Motor neuron (in vitro differentiated cells): Measurements from ENCODE around the gene ASPSCR1. TPM values are rescaled to one million over a fixed set of nuclear protein-coding genes. Genes with fewer than 3 reads are reported as not detected.
A peak's percentile ranks its signal among the peaks of the same experiment; 100 is the strongest.

Source experiments
- ATAC-seq, 8 experiments: fragments of 200-7000 bp; cut with Tn5 transposase; replicated peaks in 6 of 8; 2 replicates each; pipeline ENCODE4 v1.8.0; 2021; ENCODE audit warnings: mild to moderate bottlenecking in 8 of 8, moderate library complexity in 8 of 8
- H3K27ac ChIP-seq, 2 donors: fragments of 250-450 bp; sonication (Bioruptor Pico); 2 replicates each; pipeline ENCODE4 v1.9.0; 2021; ENCODE audit warnings: antibody characterized with exemption in 2 of 2, mild to moderate bottlenecking in 2 of 2, moderate library complexity in 1 of 2
- H3K4me1 ChIP-seq, 2 donors: fragments of 250-450 bp; sonication (Bioruptor Pico); replicated peaks in 1 of 2; 2 replicates each; pipeline ENCODE4 v1.6.1; 2021; ENCODE audit warnings: antibody characterized with exemption in 2 of 2, mild to moderate bottlenecking in 2 of 2, moderate library complexity in 1 of 2
- H3K4me3 ChIP-seq, 5 donors: fragments of 250-450 bp; sonication (Bioruptor Pico); 2 replicates each; pipeline ENCODE4 v1.9.0; 2021; ENCODE audit warnings: antibody characterized with exemption in 5 of 5, mild to moderate bottlenecking in 5 of 5, moderate library complexity in 4 of 5
- WGBS, 10 experiments: fragments of 450-650 bp; shearing (Covaris generic); methylation state at CpG; one replicate each; pipeline ENCODE4 v1.0.0; 2022; 5-methylcytosine and 5-hydroxymethylcytosine counted together
- in situ Hi-C, 9 experiments: fragments of 400-800 bp; cut with MboI; loops; one replicate each; pipeline ENCODE4 v1.15.0; 2021; ENCODE audit warnings: low sequenced_read_pairs in 9 of 9, low pct_unique_long_range_greater_than_20kb in 2 of 9; ENCODE audit not compliant: unreplicated experiment in 9 of 9
- total RNA-seq, 8 experiments: library from RNA; unstranded; fragments of 300-600 nt; gene quantifications; 2 replicates each; pipeline versions ENCODE4 v1.2.3 to v1.2.4, GENCODE V29; 2022

The ASPSCR1 gene
- total RNA-seq, 8 experiments from 2014 or later, result 17.3 to 35.1 (median 26.7) TPM

- in situ Hi-C loops, result loop anchor here in 5 of 9 experiments (10.0 to 25.0 kb wide), 3 partner anchors 98 to 123 kb away; no protein-coding TSS in a partner anchor
- Histone ChIP-seq H3K4me3 (no peak overlapping the region), H3K4me1 (peaks cover 6% of the 10 kb centered on the region in 2 donors), H3K27ac (no peak overlapping the region)
- ATAC-seq, result no peak
- WGBS, 10 experiments, result 80 to 100% (median 93%) methylated on average over 1 to 4 of the region's 8 CpGs; no CpG with 5 or more reads in 6 of the 10 experiments
Measured at GRCh38 chr17:82039695-82040299, 62.4 kb downstream of the ASPSCR1 start.

GRCh38 chr17:82041144-82041814, 63.9 kb downstream of the ASPSCR1 start:
- WGBS, 10 experiments, result 4 to 91% (median 68%) methylated on average over 3 to 16 of the region's 17 CpGs
- in situ Hi-C loops, result loop anchor here in 4 of 9 experiments (25.0 kb wide), 2 partner anchors 96 to 121 kb away; no protein-coding TSS in a partner anchor
- peaks cover 4% of the 10 kb centered on the region in 2 donors for H3K4me1 ChIP-seq
- no peak overlapping the region for H3K27ac ChIP-seq
- no peak for ATAC-seq
- no peak overlapping the region for H3K4me3 ChIP-seq

- Histone ChIP-seq H3K4me1 (no peaks in the 10 kb centered on the region), H3K4me3 (no peak overlapping the region), H3K27ac (no peak overlapping the region)
- ATAC-seq, result peak in 4 of 8 experiments; percentile 6 to 21 (median 14)
- 23 to 100% (median 24%) methylated on average over 1 to 4 of the region's 9 CpGs; no CpG with 5 or more reads in 7 of the 10 experiments for WGBS, 10 experiments
- in situ Hi-C loops, result loop anchor here in 4 of 9 experiments (25.0 kb wide), 2 partner anchors 95 to 120 kb away; no protein-coding TSS in a partner anchor
Measured at GRCh38 chr17:82042649-82043048, 65.2 kb downstream of the ASPSCR1 start.

GRCh38 chr17:82043507-82043906, 66.1 kb downstream of the ASPSCR1 start:
- Histone ChIP-seq H3K4me1 (no peaks in the 10 kb centered on the region), H3K27ac (no peak overlapping the region), H3K4me3 (no peak overlapping the region)
- ATAC-seq, result peak in 1 of 8 experiments; percentile 13
- WGBS, 10 experiments, result 66 to 89% (median 70%) methylated on average over 5 to 12 of the region's 16 CpGs; no CpG with 5 or more reads in 6 of the 10 experiments
- in situ Hi-C loops, result loop anchor here in 4 of 9 experiments (25.0 kb wide), 2 partner anchors 94 to 119 kb away; no protein-coding TSS in a partner anchor

- no peak overlapping the region for H3K4me3 ChIP-seq
- 33 to 96% (median 89%) methylated on average over 2 to 6 of the region's 14 CpGs; no CpG with 5 or more reads in 3 of the 10 experiments for WGBS, 10 experiments
- in situ Hi-C loops, result loop anchor here in 4 of 9 experiments (25.0 kb wide), 2 partner anchors 91 to 116 kb away; no protein-coding TSS in a partner anchor
- peak in 2 of 8 experiments; percentile 16 to 53 for ATAC-seq
- H3K4me1 ChIP-seq, result peaks cover 0 to 6% of the 10 kb centered on the region in 2 donors
- no peak overlapping the region for H3K27ac ChIP-seq
Measured at GRCh38 chr17:82045936-82046484, 68.6 kb downstream of the ASPSCR1 start.

GRCh38 chr17:82046903-82047302, 69.5 kb downstream of the ASPSCR1 start:
- in situ Hi-C loops, result loop anchor here in 4 of 9 experiments (25.0 kb wide), 2 partner anchors 90 to 115 kb away; no protein-coding TSS in a partner anchor
- peaks cover 0 to 6% of the 10 kb centered on the region in 2 donors for H3K4me1 ChIP-seq
- 70 to 96% (median 89%) methylated on average over 5 to 15 of the region's 21 CpGs; no CpG with 5 or more reads in 4 of the 10 experiments for WGBS, 10 experiments
- ATAC-seq, result no peak
- H3K27ac ChIP-seq, result no peak overlapping the region
- H3K4me3 ChIP-seq, result no peak overlapping the region

DNA sequence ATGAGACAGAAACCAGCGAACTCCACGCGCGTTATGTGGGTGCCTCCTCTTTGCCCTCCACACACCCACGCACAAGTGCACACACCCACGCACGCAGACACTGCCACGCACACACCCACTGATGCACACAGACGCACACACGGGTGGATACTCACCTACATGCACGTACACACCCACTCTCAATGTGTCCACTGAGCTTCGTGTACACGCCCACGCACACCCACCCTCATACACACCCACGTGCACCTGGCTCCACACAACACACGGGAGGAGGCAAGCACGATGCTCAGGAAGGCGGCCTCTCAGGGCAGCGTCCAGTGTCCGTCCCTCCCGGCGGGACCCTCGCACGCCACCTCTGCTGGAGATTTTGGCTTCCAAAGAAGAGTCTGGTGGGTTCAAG, 70.0 kb downstream of the ASPSCR1 start:
- in situ Hi-C loops, result loop anchor here in 4 of 9 experiments (25.0 kb wide), 2 partner anchors 90 to 115 kb away; no protein-coding TSS in a partner anchor
- Histone ChIP-seq H3K27ac (no peak overlapping the region), H3K4me3 (no peak overlapping the region), H3K4me1 (peaks cover 0 to 6% of the 10 kb centered on the region in 2 donors)
- 87 to 100% (median 94%) methylated on average over 5 to 12 of the region's 24 CpGs; no CpG with 5 or more reads in 6 of the 10 experiments for WGBS, 10 experiments
- ATAC-seq, result no peak

DNA sequence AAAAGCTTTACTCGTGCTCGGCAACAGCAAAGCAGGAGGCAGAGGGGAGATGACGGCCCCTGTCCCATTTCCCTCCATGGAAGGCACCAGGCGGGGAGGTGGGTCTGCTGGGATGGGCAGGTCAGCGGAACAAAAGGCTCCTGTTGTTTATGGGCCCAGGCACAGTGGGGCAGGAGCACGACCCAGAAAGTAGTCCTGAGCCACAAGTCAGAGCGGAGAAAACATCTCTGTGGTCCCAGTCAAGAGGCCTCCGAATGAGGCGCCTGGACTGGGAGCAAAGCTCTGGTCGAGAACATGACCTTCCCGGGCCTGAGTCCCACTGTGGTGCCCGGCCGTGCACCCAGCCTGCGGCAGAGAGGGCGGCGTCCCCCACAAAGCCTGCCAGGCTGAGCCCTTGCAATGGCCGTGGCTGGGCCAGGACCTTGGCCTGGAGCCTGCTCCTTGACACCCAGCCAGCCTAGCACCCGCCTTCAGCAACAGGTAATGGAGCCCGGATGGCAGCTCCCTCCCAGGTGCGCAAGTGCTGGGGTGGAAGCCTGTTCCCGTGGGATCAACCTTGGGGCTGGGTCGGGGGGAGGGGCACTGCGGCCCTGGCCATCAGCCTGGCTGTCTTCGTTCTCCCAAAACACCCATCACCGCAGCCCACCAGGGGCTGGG, 70.6 kb downstream of the ASPSCR1 start:
- in situ Hi-C loops, result loop anchor here in 4 of 9 experiments (25.0 kb wide), 2 partner anchors 89 to 114 kb away; no protein-coding TSS in a partner anchor
- WGBS, 10 experiments, result 53 to 100% (median 81%) methylated on average over 1 to 6 of the region's 25 CpGs; no CpG with 5 or more reads in 3 of the 10 experiments
- no peak for ATAC-seq
- no peak overlapping the region for H3K27ac ChIP-seq
- H3K4me1 ChIP-seq, result peaks cover 6 to 10% of the 10 kb centered on the region in 2 donors
- no peak overlapping the region for H3K4me3 ChIP-seq

GRCh38 chr17:82048571-82048971, 71.1 kb downstream of the ASPSCR1 start:
- no peak overlapping the region for H3K27ac ChIP-seq
- ATAC-seq, result no peak
- WGBS, 10 experiments, result 100% methylated on average over 4 of the region's 20 CpGs; no CpG with 5 or more reads in 9 of the 10 experiments
- peaks cover 7 to 12% of the 10 kb centered on the region in 2 donors for H3K4me1 ChIP-seq
- H3K4me3 ChIP-seq, result no peak overlapping the region
- in situ Hi-C loops, result loop anchor here in 4 of 9 experiments (25.0 kb wide), 2 partner anchors 89 to 114 kb away; no protein-coding TSS in a partner anchor

- Histone ChIP-seq H3K4me3 (no peak overlapping the region), H3K27ac (no peak overlapping the region), H3K4me1 (peaks cover 7 to 12% of the 10 kb centered on the region in 2 donors)
- in situ Hi-C loops, result loop anchor here in 4 of 9 experiments (25.0 kb wide), 2 partner anchors 88 to 113 kb away; no protein-coding TSS in a partner anchor
- WGBS, 10 experiments, result 20 to 40% methylated on average over 1 of the region's 8 CpGs; no CpG with 5 or more reads in 8 of the 10 experiments
- no peak for ATAC-seq
Measured at GRCh38 chr17:82049106-82049505, 71.7 kb downstream of the ASPSCR1 start.

DNA sequence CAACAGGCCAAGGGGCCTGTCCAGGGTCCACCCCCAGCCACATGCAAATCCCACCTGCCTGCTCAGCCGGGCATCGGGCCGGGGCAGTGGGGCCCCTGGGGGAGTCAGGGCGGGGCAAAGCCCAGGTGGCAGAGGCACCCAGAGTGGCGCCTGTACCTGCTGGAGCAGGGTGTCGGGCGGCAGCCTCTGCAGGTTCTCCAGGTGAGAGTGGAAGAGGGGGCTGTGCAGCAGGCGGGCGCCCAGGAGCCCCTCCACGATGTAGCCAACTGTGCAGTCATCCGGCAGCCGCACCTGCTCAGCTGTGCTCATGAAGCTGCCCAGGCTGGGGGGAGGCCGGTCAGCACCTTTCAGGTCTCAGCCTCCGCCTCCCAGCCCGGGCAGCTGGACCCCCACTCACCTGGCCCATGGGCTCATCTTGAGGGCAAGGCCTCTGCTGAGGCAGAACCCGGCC, 72.1 kb downstream of the ASPSCR1 start:
- H3K4me1 ChIP-seq, result peaks cover 7 to 12% of the 10 kb centered on the region in 2 donors
- H3K27ac ChIP-seq, result no peak overlapping the region
- no peak overlapping the region for H3K4me3 ChIP-seq
- WGBS, 10 experiments, result 96 to 100% (median 100%) methylated on average over 1 to 3 of the region's 16 CpGs; no CpG with 5 or more reads in 7 of the 10 experiments
- no peak for ATAC-seq
- in situ Hi-C loops, result loop anchor here in 4 of 9 experiments (25.0 kb wide), 2 partner anchors 88 to 113 kb away; no protein-coding TSS in a partner anchor
